ENCODE results near the gene C1orf21. TPM values are rescaled to one million over a fixed set of nuclear protein-coding genes. Genes with fewer than 3 reads are reported as not detected.

Gene C1orf21
- total RNA-seq, 2 experiments from 2014 or later = 1.9 to 2.2 TPM

- H3K4me3 Mint-ChIP-seq = no peak overlapping the region
- H3K9me3 Mint-ChIP-seq = no peaks in the 10 kb centered on the region
- H3K36me3 Mint-ChIP-seq = no peaks in the 10 kb centered on the region
- H3K4me1 Mint-ChIP-seq (ENCODE audit: low read depth) = peaks cover 3% of the 10 kb centered on the region
- ChIA-PET CTCF (interaction anchor here (1.8 to 2.0 kb wide), 2 partner anchors 8 to 9 kb away, joined by 5 to 9 read pairs; no protein-coding TSS in a partner anchor), POLR2A (no interaction called here)
- no peak overlapping the region for H3K27ac Mint-ChIP-seq
- no peak for DNase-seq
- peaks cover 17% of the 10 kb centered on the region for H3K27me3 Mint-ChIP-seq
- intact Hi-C loops (cut with micrococcal nuclease) = loop anchor here (2.0 to 10.0 kb wide), 3 partner anchors 279 to 591 kb away; partner anchors contain the start of gene C1orf21
Observed at GRCh38 chr1:184665360-184665759, 278.5 kb downstream of the C1orf21 start.

DNA sequence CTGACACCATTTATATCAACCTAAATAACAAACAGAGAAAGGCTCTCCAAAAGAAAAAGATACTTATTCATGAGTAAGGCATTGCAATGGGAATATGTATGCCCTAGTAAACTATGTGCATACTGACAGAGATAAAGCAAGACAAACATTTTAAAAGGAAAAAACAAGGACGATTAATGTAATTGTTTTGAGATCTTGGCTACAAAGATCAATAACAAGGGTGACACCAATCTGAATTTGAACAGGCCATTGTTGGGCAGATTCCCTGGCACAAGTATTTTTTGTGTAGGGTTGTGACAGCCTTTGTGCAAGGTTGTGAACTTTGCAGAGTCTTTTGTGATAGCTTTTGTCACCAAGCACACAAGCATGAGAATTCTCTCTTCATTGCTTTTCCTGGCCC lies 282.6 kb downstream of the C1orf21 start:
- Mint-ChIP-seq H3K9me3 (no peaks in the 10 kb centered on the region), H3K27ac (no peak overlapping the region), H3K36me3 (no peaks in the 10 kb centered on the region), H3K27me3 (peaks cover 23% of the 10 kb centered on the region), H3K4me1 (ENCODE audit: low read depth) (no peaks in the 10 kb centered on the region), H3K4me3 (no peak overlapping the region)
- DNase-seq = no peak
- intact Hi-C loops (cut with micrococcal nuclease) = loop anchor here (10.0 kb wide), 1 partner anchor 445 kb away; no protein-coding TSS in a partner anchor
- ChIA-PET POLR2A (no interaction called here), CTCF (interaction anchor here (0.9 kb wide), 1 partner anchor 10 kb away, joined by 3 read pairs; no protein-coding TSS in a partner anchor)

DNA sequence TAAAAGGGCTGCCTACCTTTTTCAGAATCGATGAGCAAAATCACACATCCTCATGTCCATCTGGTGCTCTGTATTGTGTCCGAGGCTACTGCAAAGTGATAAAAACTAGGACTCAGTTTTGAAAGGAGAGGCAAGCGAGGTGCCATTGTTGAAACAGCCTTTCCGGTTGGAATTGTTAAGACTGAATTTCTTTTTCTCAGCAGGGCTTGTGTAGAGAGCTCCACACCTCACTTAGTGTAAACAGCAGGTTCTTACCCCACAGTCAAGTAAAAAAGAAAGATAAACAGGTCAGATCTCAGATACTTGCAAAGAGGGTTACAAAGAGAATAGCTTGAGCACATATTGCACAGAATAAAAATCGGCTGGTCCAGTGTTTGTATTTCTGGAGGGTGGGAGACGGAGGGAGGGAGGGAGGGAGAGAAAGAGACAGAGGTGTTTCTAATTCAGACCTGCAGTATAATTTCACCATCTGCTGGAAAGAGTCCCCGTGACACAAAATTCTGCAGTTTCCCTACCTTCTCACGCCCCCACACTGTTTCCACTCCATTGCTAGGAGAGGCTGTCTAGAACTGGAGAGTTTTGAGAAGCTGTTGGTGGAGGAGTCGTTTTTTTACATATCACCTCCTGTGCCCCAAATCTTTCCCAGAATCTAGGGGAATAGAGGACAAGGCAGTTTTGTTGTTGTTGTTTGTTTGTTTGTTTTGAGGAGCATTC lies 285.3 kb downstream of the C1orf21 start:
- Mint-ChIP-seq H3K27ac (no peak overlapping the region), H3K4me3 (no peak overlapping the region), H3K9me3 (no peaks in the 10 kb centered on the region), H3K4me1 (ENCODE audit: low read depth) (no peaks in the 10 kb centered on the region), H3K36me3 (no peaks in the 10 kb centered on the region), H3K27me3 (peaks cover 20% of the 10 kb centered on the region)
- ChIA-PET CTCF (interaction anchor here (1.1 kb wide), 1 partner anchor 11 kb away, joined by 4 read pairs; no protein-coding TSS in a partner anchor), POLR2A (no interaction called here)
- no peak for DNase-seq
- intact Hi-C loops (cut with micrococcal nuclease) = no loop called here

DNA sequence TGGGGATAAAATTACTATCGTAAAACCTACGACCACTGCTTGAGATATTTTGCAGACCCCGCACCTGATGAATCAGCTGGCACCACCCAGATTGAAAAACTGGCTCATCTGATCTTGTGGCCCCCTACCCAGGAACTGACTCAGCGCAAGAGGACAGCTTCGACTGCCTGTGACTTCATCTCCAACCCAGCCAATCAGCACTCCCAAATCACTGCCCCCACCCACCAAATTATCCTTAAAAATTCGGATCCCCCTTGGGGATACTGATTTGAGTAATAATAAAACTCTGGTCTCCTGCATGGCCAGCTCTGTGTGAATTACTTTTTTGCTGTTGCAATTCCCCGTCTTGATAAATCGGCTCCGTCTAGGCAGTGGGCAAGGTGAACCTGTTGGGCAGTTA lies 286.5 kb downstream of the C1orf21 start:
- no peaks in the 10 kb centered on the region for H3K36me3 Mint-ChIP-seq
- H3K4me1 Mint-ChIP-seq (ENCODE audit: low read depth) = no peaks in the 10 kb centered on the region
- ChIA-PET CTCF (interaction anchor here (1.1 kb wide), 1 partner anchor 9 kb away, joined by 5 read pairs; no protein-coding TSS in a partner anchor), POLR2A (no interaction called here)
- H3K9me3 Mint-ChIP-seq = no peaks in the 10 kb centered on the region
- intact Hi-C loops (cut with micrococcal nuclease) = no loop called here
- peaks cover 20% of the 10 kb centered on the region for H3K27me3 Mint-ChIP-seq
- no peak overlapping the region for H3K4me3 Mint-ChIP-seq
- no peak for DNase-seq
- no peak overlapping the region for H3K27ac Mint-ChIP-seq

DNA sequence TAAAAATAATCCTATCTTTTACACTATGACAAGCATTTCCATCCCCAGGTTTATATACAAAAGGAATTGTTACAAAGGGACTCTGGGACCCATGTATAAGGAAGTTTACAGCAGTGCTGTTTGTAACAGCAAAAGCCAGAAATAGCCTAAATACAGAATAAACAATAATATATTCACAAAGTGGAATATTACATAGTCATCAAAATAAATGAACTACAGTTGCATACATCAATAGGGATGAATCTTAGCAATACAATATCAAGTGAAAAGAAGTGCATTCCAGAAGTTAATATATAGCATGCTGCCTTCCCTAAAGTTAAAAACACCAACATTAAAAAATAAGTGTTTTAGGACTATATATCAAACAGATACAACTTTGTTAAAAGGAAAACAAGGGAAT lies 290.5 kb downstream of the C1orf21 start:
- Mint-ChIP-seq H3K27ac (no peak overlapping the region), H3K9me3 (peaks cover 14% of the 10 kb centered on the region), H3K36me3 (peaks cover 8% of the 10 kb centered on the region), H3K4me1 (ENCODE audit: low read depth) (no peaks in the 10 kb centered on the region), H3K27me3 (peaks cover 17% of the 10 kb centered on the region), H3K4me3 (no peak overlapping the region)
- CTCF ChIA-PET = no interaction called here
- DNase-seq = no peak
- POLR2A ChIA-PET = no interaction called here
- intact Hi-C loops (cut with micrococcal nuclease) = no loop called here
